Measurements from ENCODE around the gene PDC. TPM values are rescaled to one million over a fixed set of nuclear protein-coding genes. Genes with fewer than 3 reads are reported as not detected.

Gene PDC
- polyA plus RNA-seq, 1 donor (not counting 4 experiments of a cell fraction or from before 2014, with no cell fraction given), result not detected

GRCh38 chr1:186487163-186487562 is 26.2 kb upstream of the PDC start:
- dilution Hi-C loops (cut with MboI; ENCODE audit: extremely low pct_ligation_motif_present, low sequenced_read_pairs), result no loop called here

GRCh38 chr1:186486061-186486460 is 25.1 kb upstream of the PDC start:
- no peaks in the 10 kb centered on the region for H3K36me3 ChIP-seq (ENCODE audit: control insufficient read depth in 2 of 2, extremely low read depth in 1 of 2, insufficient read depth in 2 of 2, low read length in 2 of 2)
- no peak for TF ChIP-seq CTCF (optimal IDR thresholded peaks at IDR 0.05 in 1 of 3, IDR thresholded peaks at IDR 0.05 in 1 of 3, conservative IDR thresholded peaks at IDR 0.05 in 1 of 3; ENCODE audit: extremely low read depth in 1 of 3, insufficient read depth in 2 of 3, low read length in 3 of 3)
- no peak for TF ChIP-seq EZH2 (IDR thresholded peaks at IDR 0.05; ENCODE audit: low read length)
- H3K9ac ChIP-seq (ENCODE audit: control insufficient read depth, extremely low read depth, insufficient read depth, low read length), result no peak overlapping the region
- no peak for FAIRE-seq
- H3K9me3 ChIP-seq (ENCODE audit: control insufficient read depth, low read depth, low read length), result no peaks in the 10 kb centered on the region
- no peaks in the 10 kb centered on the region for H3K27me3 ChIP-seq (ENCODE audit: control insufficient read depth, extremely low read depth, insufficient read depth, low read length)
- no peak overlapping the region for H3K4me3 ChIP-seq (ENCODE audit: control insufficient read depth in 2 of 3, extremely low read depth in 1 of 3, insufficient read depth in 2 of 3, low read depth in 1 of 3, low read length in 3 of 3)
- H3K4me1 ChIP-seq (ENCODE audit: control insufficient read depth, extremely low read depth, insufficient read depth, low read length), result peaks cover 3% of the 10 kb centered on the region
- no peaks in the 10 kb centered on the region for H3K79me2 ChIP-seq (ENCODE audit: control insufficient read depth, insufficient read depth, low read length)
- H2AFZ ChIP-seq (ENCODE audit: control insufficient read depth, low read length), result no peak overlapping the region
- H3K27ac ChIP-seq (ENCODE audit: control insufficient read depth, insufficient read depth, low read length), result no peak overlapping the region
- dilution Hi-C loops (cut with MboI; ENCODE audit: extremely low pct_ligation_motif_present, low sequenced_read_pairs), result no loop called here
- no peak overlapping the region for H3K4me2 ChIP-seq (ENCODE audit: control insufficient read depth, extremely low read depth, insufficient read depth, low read depth, low read length)
- H3K9me1 ChIP-seq (ENCODE audit: control insufficient read depth, extremely low read depth, insufficient read depth, low read length), result no peaks in the 10 kb centered on the region
- H4K20me1 ChIP-seq (ENCODE audit: control insufficient read depth, extremely low read depth, insufficient read depth, low read length), result no peaks in the 10 kb centered on the region
- DNase-seq (ENCODE audit: low read depth, low spot score), result no peak

More at GRCh38 chr1:186487163-186487562, 26.2 kb upstream of the PDC start:
- TF ChIP-seq EZH2 (IDR thresholded peaks at IDR 0.05; ENCODE audit: low read length) (no peak), CTCF (optimal IDR thresholded peaks at IDR 0.05 in 1 of 3, IDR thresholded peaks at IDR 0.05 in 1 of 3, conservative IDR thresholded peaks at IDR 0.05 in 1 of 3; ENCODE audit: extremely low read depth in 1 of 3, insufficient read depth in 2 of 3, low read length in 3 of 3) (no peak)
- H3K4me2 ChIP-seq (ENCODE audit: control insufficient read depth, extremely low read depth, insufficient read depth, low read depth, low read length), result no peak overlapping the region
- H3K9me3 ChIP-seq (ENCODE audit: control insufficient read depth, low read depth, low read length), result no peaks in the 10 kb centered on the region
- no peak overlapping the region for H3K9ac ChIP-seq (ENCODE audit: control insufficient read depth, extremely low read depth, insufficient read depth, low read length)
- no peaks in the 10 kb centered on the region for H3K9me1 ChIP-seq (ENCODE audit: control insufficient read depth, extremely low read depth, insufficient read depth, low read length)
- no peaks in the 10 kb centered on the region for H3K36me3 ChIP-seq (ENCODE audit: control insufficient read depth in 2 of 2, extremely low read depth in 1 of 2, insufficient read depth in 2 of 2, low read length in 2 of 2)
- no peaks in the 10 kb centered on the region for H3K79me2 ChIP-seq (ENCODE audit: control insufficient read depth, insufficient read depth, low read length)
- no peaks in the 10 kb centered on the region for H4K20me1 ChIP-seq (ENCODE audit: control insufficient read depth, extremely low read depth, insufficient read depth, low read length)
- DNase-seq (ENCODE audit: low read depth, low spot score), result no peak
- H3K27ac ChIP-seq (ENCODE audit: control insufficient read depth, insufficient read depth, low read length), result no peak overlapping the region
- H3K4me3 ChIP-seq (ENCODE audit: control insufficient read depth in 2 of 3, extremely low read depth in 1 of 3, insufficient read depth in 2 of 3, low read depth in 1 of 3, low read length in 3 of 3), result no peak overlapping the region
- no peak overlapping the region for H2AFZ ChIP-seq (ENCODE audit: control insufficient read depth, low read length)
- no peak for FAIRE-seq
- H3K4me1 ChIP-seq (ENCODE audit: control insufficient read depth, extremely low read depth, insufficient read depth, low read length), result peaks cover 3% of the 10 kb centered on the region
- H3K27me3 ChIP-seq (ENCODE audit: control insufficient read depth, extremely low read depth, insufficient read depth, low read length), result no peaks in the 10 kb centered on the region

All from keratinocyte (primary cell).